CD4-positive, alpha-beta T cell (primary cell): ENCODE data around the gene SEPTIN10. TPM values are rescaled to one million over a fixed set of nuclear protein-coding genes. Genes with fewer than 3 reads are reported as not detected.

Source experiments
- ATAC-seq: fragments of 200-7000 bp; cut with Tn5 transposase; one replicate; pipeline ENCODE4 v1.10.0; 2022; ENCODE audit warnings: mild to moderate bottlenecking; ENCODE audit not compliant: poor library complexity
- CTCF ChIA-PET: fragments of 350-600 bp; sonication (Branson Sonifier 250); formaldehyde crosslinking; loops from one replicate; lab custom pipeline; 2021; ENCODE audit warnings: antibody characterized with exemption, inconsistent platforms; lab: Charles Lee
- POLR2A ChIA-PET: fragments of 350-600 bp; sonication (Branson Sonifier 250); formaldehyde crosslinking; loops from one replicate; lab custom pipeline; 2021; ENCODE audit warnings: antibody characterized with exemption, inconsistent platforms; lab: Charles Lee
- DNase-seq, 14 experiments: peaks; one replicate each; pipeline ENCODE4 v3.0.0-alpha.2; 2013 to 2020; ENCODE audit warnings: mixed read lengths in 2 of 14
- H3K27ac ChIP-seq, 2 donors: one replicate each; pipeline versions ENCODE4 v1.5.1 to v1.7.0; 2013; ENCODE audit warnings: low read length in 2 of 2, low read depth in 1 of 2, mild to moderate bottlenecking in 1 of 2
- H3K27me3 ChIP-seq, 2 experiments: 1 replicate in 1 of 2; 2 replicates in 1 of 2; pipeline versions ENCODE4 v1.6.1 to v1.7.0; 2013; ENCODE audit warnings: low read length in 2 of 2, control low read depth in 1 of 2, mild to moderate bottlenecking in 1 of 2, moderate library complexity in 1 of 2; ENCODE audit not compliant: insufficient read depth in 2 of 2, control insufficient read depth in 1 of 2
- H3K36me3 ChIP-seq: one replicate; pipeline ENCODE4 v1.6.1; 2013; ENCODE audit warnings: low read length, control low read depth; ENCODE audit not compliant: insufficient read depth
- H3K4me1 ChIP-seq: one replicate; pipeline ENCODE4 v1.6.1; 2013; ENCODE audit warnings: low read length, control low read depth; ENCODE audit not compliant: insufficient read depth
- H3K4me3 ChIP-seq: one replicate; pipeline ENCODE4 v1.5.1; 2013; ENCODE audit warnings: mild to moderate bottlenecking, low read length, moderate library complexity
- H3K9me3 ChIP-seq, 2 experiments: 1 replicate in 1 of 2; 2 replicates in 1 of 2; pipeline versions ENCODE4 v1.6.1 to v1.7.0; 2013; ENCODE audit warnings: low read length in 2 of 2, mild to moderate bottlenecking in 2 of 2, control low read depth in 1 of 2, moderate library complexity in 1 of 2; ENCODE audit not compliant: control insufficient read depth in 1 of 2, insufficient read depth in 1 of 2
- H3K27ac Mint-ChIP-seq: one replicate; pipeline ENCODE4 v1.8.0; 2020; ENCODE audit warnings: mixed read lengths
- H3K27me3 Mint-ChIP-seq: one replicate; pipeline ENCODE4 v1.8.0; 2021; ENCODE audit warnings: mixed read lengths
- H3K36me3 Mint-ChIP-seq: one replicate; pipeline ENCODE4 v1.8.0; 2021; ENCODE audit warnings: low read depth, mixed read lengths
- H3K4me1 Mint-ChIP-seq: one replicate; pipeline ENCODE4 v1.8.0; 2021; ENCODE audit warnings: low read depth, mixed read lengths
- H3K4me3 Mint-ChIP-seq: one replicate; pipeline ENCODE4 v1.8.0; 2020; ENCODE audit warnings: mild to moderate bottlenecking, mixed read lengths
- H3K9me3 Mint-ChIP-seq: one replicate; pipeline ENCODE4 v1.8.0; 2020; ENCODE audit warnings: mixed read lengths
- intact Hi-C, 2 experiments: fragments of 100-400 bp; cut with DNase I in 1 of 2; cut with micrococcal nuclease in 1 of 2; formaldehyde crosslinking; loops; one replicate each; pipeline versions ENCODE4 v1.15.1 to v1.9.0; 2023 to 2025; cut with DNase I, micrococcal nuclease
- total RNA-seq, 174 experiments: library from RNA in 2 of 174; stranded (reverse) in 2 of 174; gene quantifications; one replicate each; pipeline ENCODE4 v1.2.3 and lab custom pipeline; 2021 to 2026
- TF ChIP-seq, protein P1 (sequence below): fragments of 200-600 bp; IDR thresholded peaks from one replicate; pipeline ENCODE4 v1.8.0; 2022; ENCODE audit warnings: antibody characterized with exemption, mild to moderate bottlenecking

SEPTIN10 gene
- total RNA-seq, 2 experiments from 2014 or later: 2.0 to 2.6 TPM

DNA sequence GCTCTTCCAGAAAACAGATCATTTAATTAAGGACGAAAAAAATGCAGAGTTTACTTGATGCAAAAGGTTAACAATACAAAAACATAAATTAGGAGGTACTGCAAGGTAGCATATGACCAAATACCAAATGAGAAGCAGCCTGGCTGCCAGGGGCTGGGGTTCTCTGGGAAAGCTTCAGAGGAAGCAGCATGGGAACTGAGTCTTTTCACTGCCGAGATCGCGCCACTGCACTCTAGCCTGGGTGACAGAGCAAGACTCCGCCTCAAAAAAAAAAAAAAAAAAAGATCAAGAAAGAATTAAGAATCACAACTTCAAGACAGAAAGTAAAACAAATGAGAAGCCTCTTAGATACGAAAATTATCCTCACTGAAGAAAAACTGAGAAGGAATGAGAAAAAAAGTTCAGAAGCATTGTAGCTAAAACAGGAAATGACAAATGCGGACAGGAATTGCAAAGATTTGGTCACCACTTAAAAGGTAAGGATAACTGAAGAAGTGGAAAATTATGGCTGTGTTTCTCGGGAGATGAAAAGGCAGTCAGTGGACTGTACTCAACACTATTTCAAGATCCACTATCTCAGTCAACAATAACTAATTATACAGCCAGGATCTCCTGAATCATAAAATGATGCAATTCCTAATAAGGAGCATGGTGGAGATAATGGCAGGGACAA, 4.3 kb downstream of the SEPTIN10 start:
- TF ChIP-seq, protein P1, sequence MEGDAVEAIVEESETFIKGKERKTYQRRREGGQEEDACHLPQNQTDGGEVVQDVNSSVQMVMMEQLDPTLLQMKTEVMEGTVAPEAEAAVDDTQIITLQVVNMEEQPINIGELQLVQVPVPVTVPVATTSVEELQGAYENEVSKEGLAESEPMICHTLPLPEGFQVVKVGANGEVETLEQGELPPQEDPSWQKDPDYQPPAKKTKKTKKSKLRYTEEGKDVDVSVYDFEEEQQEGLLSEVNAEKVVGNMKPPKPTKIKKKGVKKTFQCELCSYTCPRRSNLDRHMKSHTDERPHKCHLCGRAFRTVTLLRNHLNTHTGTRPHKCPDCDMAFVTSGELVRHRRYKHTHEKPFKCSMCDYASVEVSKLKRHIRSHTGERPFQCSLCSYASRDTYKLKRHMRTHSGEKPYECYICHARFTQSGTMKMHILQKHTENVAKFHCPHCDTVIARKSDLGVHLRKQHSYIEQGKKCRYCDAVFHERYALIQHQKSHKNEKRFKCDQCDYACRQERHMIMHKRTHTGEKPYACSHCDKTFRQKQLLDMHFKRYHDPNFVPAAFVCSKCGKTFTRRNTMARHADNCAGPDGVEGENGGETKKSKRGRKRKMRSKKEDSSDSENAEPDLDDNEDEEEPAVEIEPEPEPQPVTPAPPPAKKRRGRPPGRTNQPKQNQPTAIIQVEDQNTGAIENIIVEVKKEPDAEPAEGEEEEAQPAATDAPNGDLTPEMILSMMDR: no peak
- peak overlapping the region; percentile 62 for H3K4me3 Mint-ChIP-seq
- peaks cover 82% of the 10 kb centered on the region for H3K27me3 Mint-ChIP-seq
- peaks cover 18 to 43% of the 10 kb centered on the region in 2 experiments for H3K27me3 ChIP-seq
- intact Hi-C loops: loop anchor here in 1 of 2 experiments (10.0 kb wide), 1 partner anchor 895 kb away; the partner anchor contains the start of gene RANBP2
- ChIA-PET POLR2A (interaction anchor here (0.6 to 2.3 kb wide), 2 partner anchors 12 to 20 kb away, joined by 4 to 6 read pairs; no protein-coding TSS in a partner anchor), CTCF (interaction anchor here (0.7 to 1.5 kb wide), 2 partner anchors 13 to 65 kb away, joined by 3 read pairs; no protein-coding TSS in a partner anchor)
- H3K4me3 ChIP-seq: no peak overlapping the region
- H3K27ac ChIP-seq: no peak overlapping the region
- H3K9me3 ChIP-seq: peaks cover 0 to 14% of the 10 kb centered on the region in 2 experiments
- no peaks in the 10 kb centered on the region for H3K36me3 Mint-ChIP-seq
- no peaks in the 10 kb centered on the region for H3K36me3 ChIP-seq
- H3K27ac Mint-ChIP-seq: no peak overlapping the region
- ATAC-seq (no peak), DNase-seq (peak in 1 of 14 experiments; percentile 5)
- H3K4me1 ChIP-seq: peaks cover 4% of the 10 kb centered on the region
- H3K4me1 Mint-ChIP-seq: peaks cover 21% of the 10 kb centered on the region
- no peaks in the 10 kb centered on the region for H3K9me3 Mint-ChIP-seq

GRCh38 chr2:109607766-109608165, 6.0 kb downstream of the SEPTIN10 start:
- no peaks in the 10 kb centered on the region for H3K4me1 ChIP-seq
- TF ChIP-seq, protein P1: no peak
- no peaks in the 10 kb centered on the region for H3K36me3 Mint-ChIP-seq
- intact Hi-C loops: no loop called here
- H3K4me1 Mint-ChIP-seq: peaks cover 12% of the 10 kb centered on the region
- no peak overlapping the region for H3K4me3 Mint-ChIP-seq
- H3K27ac ChIP-seq: no peak overlapping the region
- ATAC-seq (no peak), DNase-seq (no peak)
- H3K36me3 ChIP-seq: no peaks in the 10 kb centered on the region
- no peak overlapping the region for H3K27ac Mint-ChIP-seq
- H3K27me3 Mint-ChIP-seq: peaks cover 75% of the 10 kb centered on the region
- H3K27me3 ChIP-seq: peaks cover 12 to 36% of the 10 kb centered on the region in 2 experiments
- H3K9me3 Mint-ChIP-seq: no peaks in the 10 kb centered on the region
- peaks cover 0 to 10% of the 10 kb centered on the region in 2 experiments for H3K9me3 ChIP-seq
- ChIA-PET POLR2A (interaction anchor here (2.3 kb wide), 1 partner anchor 10 kb away, joined by 6 read pairs; no protein-coding TSS in a partner anchor), CTCF (interaction anchor here (1.5 kb wide), 1 partner anchor 15 kb away, joined by 3 read pairs; no protein-coding TSS in a partner anchor)
- no peak overlapping the region for H3K4me3 ChIP-seq

GRCh38 chr2:109604597-109604996, 9.2 kb downstream of the SEPTIN10 start:
- H3K27me3 Mint-ChIP-seq: peaks cover 61% of the 10 kb centered on the region
- no peaks in the 10 kb centered on the region for H3K9me3 Mint-ChIP-seq
- no peak overlapping the region for H3K4me3 Mint-ChIP-seq
- H3K4me3 ChIP-seq: no peak overlapping the region
- no peaks in the 10 kb centered on the region for H3K4me1 ChIP-seq
- TF ChIP-seq, protein P1: no peak
- CTCF ChIA-PET: no interaction called here
- H3K4me1 Mint-ChIP-seq: peaks cover 7% of the 10 kb centered on the region
- no peak overlapping the region for H3K27ac ChIP-seq
- H3K9me3 ChIP-seq: no peaks in the 10 kb centered on the region
- no peaks in the 10 kb centered on the region for H3K36me3 Mint-ChIP-seq
- POLR2A ChIA-PET: no interaction called here
- H3K36me3 ChIP-seq: no peaks in the 10 kb centered on the region
- intact Hi-C loops: no loop called here
- no peak overlapping the region for H3K27ac Mint-ChIP-seq
- H3K27me3 ChIP-seq: peaks cover 5 to 24% of the 10 kb centered on the region in 2 experiments
- DNase-seq (no peak), ATAC-seq (no peak)
